ENCODE data around the gene WARS2.

Gene WARS2

GRCh38 chr1:119084798-119085197, 55.7 kb downstream of the WARS2 start:
- Histone ChIP-seq H3K36me3 (ENCODE audit: low read depth) (no peaks in the 10 kb centered on the region), H3K4me1 (ENCODE audit: insufficient read depth, poor library complexity, severe bottlenecking) (no peaks in the 10 kb centered on the region), H3K4me3 (ENCODE audit: severe bottlenecking) (no peak overlapping the region), H3K27ac (ENCODE audit: poor library complexity, severe bottlenecking) (no peak overlapping the region), H3K27me3 (ENCODE audit: insufficient read depth, poor library complexity, severe bottlenecking) (no peaks in the 10 kb centered on the region), H3K9me3 (ENCODE audit: severe bottlenecking) (no peaks in the 10 kb centered on the region)
- TF ChIP-seq CTCF (IDR thresholded peaks at IDR 0.05; ENCODE audit: poor library complexity, severe bottlenecking), result no peak
- DNase-seq (ENCODE audit: low spot score) (no peak), ATAC-seq (ENCODE audit: low read depth) (no peak)

- Histone ChIP-seq H3K36me3 (ENCODE audit: low read depth) (no peaks in the 10 kb centered on the region), H3K4me1 (ENCODE audit: insufficient read depth, poor library complexity, severe bottlenecking) (no peaks in the 10 kb centered on the region), H3K27ac (ENCODE audit: poor library complexity, severe bottlenecking) (no peak overlapping the region), H3K9me3 (ENCODE audit: severe bottlenecking) (no peaks in the 10 kb centered on the region), H3K4me3 (ENCODE audit: severe bottlenecking) (no peak overlapping the region), H3K27me3 (ENCODE audit: insufficient read depth, poor library complexity, severe bottlenecking) (no peaks in the 10 kb centered on the region)
- no peak for TF ChIP-seq CTCF (IDR thresholded peaks at IDR 0.05; ENCODE audit: poor library complexity, severe bottlenecking)
- no peak for ATAC-seq (ENCODE audit: low read depth)
- no peak for DNase-seq (ENCODE audit: low spot score)
These were observed 56.5 kb downstream of the WARS2 start for GRCh38 chr1:119083980-119084379.

- Histone ChIP-seq H3K27me3 (ENCODE audit: insufficient read depth, poor library complexity, severe bottlenecking) (no peaks in the 10 kb centered on the region), H3K36me3 (ENCODE audit: low read depth) (no peaks in the 10 kb centered on the region), H3K9me3 (ENCODE audit: severe bottlenecking) (no peaks in the 10 kb centered on the region), H3K4me1 (ENCODE audit: insufficient read depth, poor library complexity, severe bottlenecking) (no peaks in the 10 kb centered on the region), H3K4me3 (ENCODE audit: severe bottlenecking) (no peak overlapping the region), H3K27ac (ENCODE audit: poor library complexity, severe bottlenecking) (no peak overlapping the region)
- ATAC-seq (ENCODE audit: low read depth) (no peak), DNase-seq (ENCODE audit: low spot score) (no peak)
- no peak for TF ChIP-seq CTCF (IDR thresholded peaks at IDR 0.05; ENCODE audit: poor library complexity, severe bottlenecking)
These were observed 57.0 kb downstream of the WARS2 start for GRCh38 chr1:119083479-119083878.

- no peak for DNase-seq (ENCODE audit: low spot score)
These were observed 58.8 kb downstream of the WARS2 start for GRCh38 chr1:119081700-119082099.

More at GRCh38 chr1:119081700-119082099, 58.8 kb downstream of the WARS2 start:
- Histone ChIP-seq H3K4me3 (ENCODE audit: severe bottlenecking) (no peak overlapping the region), H3K9me3 (ENCODE audit: severe bottlenecking) (no peaks in the 10 kb centered on the region), H3K36me3 (ENCODE audit: low read depth) (no peaks in the 10 kb centered on the region), H3K27me3 (ENCODE audit: insufficient read depth, poor library complexity, severe bottlenecking) (no peaks in the 10 kb centered on the region), H3K4me1 (ENCODE audit: insufficient read depth, poor library complexity, severe bottlenecking) (no peaks in the 10 kb centered on the region), H3K27ac (ENCODE audit: poor library complexity, severe bottlenecking) (no peak overlapping the region)
- no peak for ATAC-seq (ENCODE audit: low read depth)
- no peak for TF ChIP-seq CTCF (IDR thresholded peaks at IDR 0.05; ENCODE audit: poor library complexity, severe bottlenecking)

Data from RWPE2 (cell line).